Activated T-cell treated with anti-CD3 and anti-CD28 coated beads, Interleukin-2, amount 50 U/mL, for 48 hours (primary cell): ENCODE data around the gene TENT5A.
"Not testable (repeated sequence)": the region's sequence is repeated elsewhere in the genome, so short reads cannot be mapped to it uniquely, and the experiment has no call there.

Experiments used
- DNase-seq, 2 experiments: peaks; one replicate each; pipeline ENCODE4 v3.0.0-alpha.2; 2020

TENT5A gene

GRCh38 chr6:81749707-81750106 is 2.8 kb downstream of the TENT5A start:
- no peak for DNase-seq

- DNase-seq, result no peak
Observed at GRCh38 chr6:81748994-81749393, 3.5 kb downstream of the TENT5A start.

- DNase-seq, result no peak
Observed at GRCh38 chr6:81747327-81747726, 5.2 kb downstream of the TENT5A start.

GRCh38 chr6:81744131-81744530 is 8.3 kb downstream of the TENT5A start:
- DNase-seq, result no peak

- no peak for DNase-seq
Observed at GRCh38 chr6:81743649-81744048, 8.8 kb downstream of the TENT5A start.

GRCh38 chr6:81741689-81742088 is 10.8 kb downstream of the TENT5A start:
- DNase-seq, result no peak

- not testable (repeated sequence) for DNase-seq
Observed at GRCh38 chr6:81740591-81740990, 11.9 kb downstream of the TENT5A start.

GRCh38 chr6:81739230-81740195 is 13.0 kb downstream of the TENT5A start:
- no peak for DNase-seq

GRCh38 chr6:81736428-81736827 is 16.1 kb downstream of the TENT5A start:
- DNase-seq, result no peak

- no peak for DNase-seq
Observed at GRCh38 chr6:81735756-81736380, 16.6 kb downstream of the TENT5A start.

GRCh38 chr6:81734500-81735150 is 17.9 kb downstream of the TENT5A start:
- no peak for DNase-seq

- DNase-seq, result no peak
Observed at GRCh38 chr6:81734081-81734480, 18.4 kb downstream of the TENT5A start.

- no peak for DNase-seq
Observed at GRCh38 chr6:81731814-81732213, 20.7 kb downstream of the TENT5A start.

GRCh38 chr6:81727876-81728517 is 24.5 kb downstream of the TENT5A start:
- peak in 1 of 2 experiments; percentile 18 for DNase-seq

- no peak for DNase-seq
Observed at GRCh38 chr6:81725127-81725526, 27.4 kb downstream of the TENT5A start.

GRCh38 chr6:81722506-81723223 is 29.8 kb downstream of the TENT5A start:
- no peak for DNase-seq

- DNase-seq, result no peak
Observed at GRCh38 chr6:81720427-81720826, 32.1 kb downstream of the TENT5A start.

GRCh38 chr6:81718126-81718525 is 34.4 kb downstream of the TENT5A start:
- DNase-seq, result no peak

- DNase-seq, result no peak
Observed at GRCh38 chr6:81714684-81715083, 37.8 kb downstream of the TENT5A start.

GRCh38 chr6:81713205-81713604 is 39.3 kb downstream of the TENT5A start:
- no peak for DNase-seq

- no peak for DNase-seq
Observed at GRCh38 chr6:81708113-81708699, 44.3 kb downstream of the TENT5A start.

GRCh38 chr6:81704700-81705099 is 47.8 kb downstream of the TENT5A start:
- DNase-seq, result no peak
